ENCODE measurements around the gene PIGN.

The PIGN gene

GRCh38 chr18:62069556-62069955, 117.3 kb downstream of the PIGN start:
- no peak for DNase-seq
- no peak overlapping the region for H3K27ac ChIP-seq (ENCODE audit: low read depth, low read length)
- no peak overlapping the region for H2AK5ac ChIP-seq (ENCODE audit: low read length)
- no CpG with 5 or more reads among the region's 2 CpGs for WGBS (ENCODE audit: extremely low coverage, insufficient coverage, low lambda C conversion rate)
- no peak overlapping the region for H3K56ac ChIP-seq (ENCODE audit: low read length)
- no peak overlapping the region for H3K23ac ChIP-seq (ENCODE audit: low read length)
- no peak overlapping the region for H2BK5ac ChIP-seq (ENCODE audit: low read length)
- H4K8ac ChIP-seq (ENCODE audit: low read depth, low read length) = no peak overlapping the region
- no peak overlapping the region for H2BK120ac ChIP-seq (ENCODE audit: low read depth, low read length)
- H3K4me3 ChIP-seq (ENCODE audit: low read length) = no peak overlapping the region
- H3K36me3 ChIP-seq (ENCODE audit: control insufficient read depth, insufficient read depth, low read length) = no peaks in the 10 kb centered on the region
- no peak overlapping the region for H2BK15ac ChIP-seq (replicated peaks; ENCODE audit: low read depth)
- H3K4me1 ChIP-seq (ENCODE audit: control insufficient read depth, low read depth, low read length) = no peaks in the 10 kb centered on the region
- no peak overlapping the region for H4K5ac ChIP-seq (ENCODE audit: low read length)
- no peaks in the 10 kb centered on the region for H3K27me3 ChIP-seq (ENCODE audit: insufficient read depth, low read length, poor library complexity)
- H3K79me2 ChIP-seq (ENCODE audit: control insufficient read depth, insufficient read depth, low read length) = no peaks in the 10 kb centered on the region
- no peak overlapping the region for H3K18ac ChIP-seq (ENCODE audit: low read length)
- no peak overlapping the region for H3K4ac ChIP-seq (ENCODE audit: low read depth, low read length)
- H3K79me1 ChIP-seq (ENCODE audit: low read length) = no peaks in the 10 kb centered on the region
- no peak overlapping the region for H3K9ac ChIP-seq (ENCODE audit: low read length)
- no peak overlapping the region for H3K4me2 ChIP-seq (ENCODE audit: low read length)

- no peak for DNase-seq
- Histone ChIP-seq H2BK120ac (ENCODE audit: low read depth, low read length) (no peak overlapping the region), H3K9ac (ENCODE audit: low read length) (no peak overlapping the region), H3K27me3 (ENCODE audit: insufficient read depth, low read length, poor library complexity) (no peaks in the 10 kb centered on the region), H3K56ac (ENCODE audit: low read length) (no peak overlapping the region), H3K79me2 (ENCODE audit: control insufficient read depth, insufficient read depth, low read length) (no peaks in the 10 kb centered on the region), H3K18ac (ENCODE audit: low read length) (no peak overlapping the region), H3K79me1 (ENCODE audit: low read length) (no peaks in the 10 kb centered on the region), H2AK5ac (ENCODE audit: low read length) (no peak overlapping the region), H3K27ac (ENCODE audit: low read depth, low read length) (no peak overlapping the region), H3K36me3 (ENCODE audit: control insufficient read depth, insufficient read depth, low read length) (no peaks in the 10 kb centered on the region), H4K5ac (ENCODE audit: low read length) (no peak overlapping the region), H2BK5ac (ENCODE audit: low read length) (no peak overlapping the region), H3K23ac (ENCODE audit: low read length) (no peak overlapping the region), H3K4me2 (ENCODE audit: low read length) (no peak overlapping the region), H3K4me1 (ENCODE audit: control insufficient read depth, low read depth, low read length) (no peaks in the 10 kb centered on the region), H3K4me3 (ENCODE audit: low read length) (no peak overlapping the region), H4K8ac (ENCODE audit: low read depth, low read length) (no peak overlapping the region), H3K4ac (ENCODE audit: low read depth, low read length) (no peak overlapping the region), H2BK15ac (replicated peaks; ENCODE audit: low read depth) (no peak overlapping the region)
- no CpG with 5 or more reads among the region's 5 CpGs for WGBS (ENCODE audit: extremely low coverage, insufficient coverage, low lambda C conversion rate)
Measured at GRCh38 chr18:62066102-62066818, 120.6 kb downstream of the PIGN start.

- Histone ChIP-seq H3K79me1 (ENCODE audit: low read length) (no peaks in the 10 kb centered on the region), H4K5ac (ENCODE audit: low read length) (no peak overlapping the region), H2BK120ac (ENCODE audit: low read depth, low read length) (no peak overlapping the region), H3K4me2 (ENCODE audit: low read length) (no peak overlapping the region), H3K9ac (ENCODE audit: low read length) (no peak overlapping the region), H2AK5ac (ENCODE audit: low read length) (no peak overlapping the region), H4K8ac (ENCODE audit: low read depth, low read length) (no peak overlapping the region), H2BK5ac (ENCODE audit: low read length) (no peak overlapping the region), H3K36me3 (ENCODE audit: control insufficient read depth, insufficient read depth, low read length) (no peaks in the 10 kb centered on the region), H3K23ac (ENCODE audit: low read length) (no peak overlapping the region), H3K27ac (ENCODE audit: low read depth, low read length) (no peak overlapping the region), H3K4ac (ENCODE audit: low read depth, low read length) (no peak overlapping the region), H3K18ac (ENCODE audit: low read length) (no peak overlapping the region), H3K56ac (ENCODE audit: low read length) (no peak overlapping the region), H3K79me2 (ENCODE audit: control insufficient read depth, insufficient read depth, low read length) (no peaks in the 10 kb centered on the region), H3K27me3 (ENCODE audit: insufficient read depth, low read length, poor library complexity) (no peaks in the 10 kb centered on the region), H3K4me1 (ENCODE audit: control insufficient read depth, low read depth, low read length) (no peaks in the 10 kb centered on the region), H2BK15ac (replicated peaks; ENCODE audit: low read depth) (no peak overlapping the region), H3K4me3 (ENCODE audit: low read length) (no peak overlapping the region)
- DNase-seq = no peak
- WGBS (ENCODE audit: extremely low coverage, insufficient coverage, low lambda C conversion rate) = no CpG with 5 or more reads among the region's 1 CpG
Measured at GRCh38 chr18:62064361-62064760, 122.5 kb downstream of the PIGN start.

GRCh38 chr18:62061821-62062478, 124.9 kb downstream of the PIGN start:
- peak; percentile 19 for DNase-seq
- H4K8ac ChIP-seq (ENCODE audit: low read depth, low read length) = no peak overlapping the region
- no peak overlapping the region for H2BK120ac ChIP-seq (ENCODE audit: low read depth, low read length)
- H3K27me3 ChIP-seq (ENCODE audit: insufficient read depth, low read length, poor library complexity) = no peaks in the 10 kb centered on the region
- no peak overlapping the region for H2BK5ac ChIP-seq (ENCODE audit: low read length)
- no peaks in the 10 kb centered on the region for H3K36me3 ChIP-seq (ENCODE audit: control insufficient read depth, insufficient read depth, low read length)
- H3K4me1 ChIP-seq (ENCODE audit: control insufficient read depth, low read depth, low read length) = no peaks in the 10 kb centered on the region
- no peak overlapping the region for H2AK5ac ChIP-seq (ENCODE audit: low read length)
- H3K23ac ChIP-seq (ENCODE audit: low read length) = no peak overlapping the region
- no peak overlapping the region for H2BK15ac ChIP-seq (replicated peaks; ENCODE audit: low read depth)
- no peak overlapping the region for H3K9ac ChIP-seq (ENCODE audit: low read length)
- H3K4me2 ChIP-seq (ENCODE audit: low read length) = no peak overlapping the region
- no CpG with 5 or more reads among the region's 5 CpGs for WGBS (ENCODE audit: extremely low coverage, insufficient coverage, low lambda C conversion rate)
- no peak overlapping the region for H3K4ac ChIP-seq (ENCODE audit: low read depth, low read length)
- H3K4me3 ChIP-seq (ENCODE audit: low read length) = no peak overlapping the region
- no peak overlapping the region for H4K5ac ChIP-seq (ENCODE audit: low read length)
- H3K79me2 ChIP-seq (ENCODE audit: control insufficient read depth, insufficient read depth, low read length) = no peaks in the 10 kb centered on the region
- no peak overlapping the region for H3K27ac ChIP-seq (ENCODE audit: low read depth, low read length)
- H3K56ac ChIP-seq (ENCODE audit: low read length) = no peak overlapping the region
- H3K18ac ChIP-seq (ENCODE audit: low read length) = no peak overlapping the region
- no peaks in the 10 kb centered on the region for H3K79me1 ChIP-seq (ENCODE audit: low read length)

- Histone ChIP-seq H3K56ac (ENCODE audit: low read length) (no peak overlapping the region), H4K8ac (ENCODE audit: low read depth, low read length) (no peak overlapping the region), H2BK120ac (ENCODE audit: low read depth, low read length) (no peak overlapping the region), H3K4me1 (ENCODE audit: control insufficient read depth, low read depth, low read length) (no peaks in the 10 kb centered on the region), H3K23ac (ENCODE audit: low read length) (no peak overlapping the region), H3K4me3 (ENCODE audit: low read length) (no peak overlapping the region), H3K27ac (ENCODE audit: low read depth, low read length) (no peak overlapping the region), H3K79me1 (ENCODE audit: low read length) (no peaks in the 10 kb centered on the region), H3K36me3 (ENCODE audit: control insufficient read depth, insufficient read depth, low read length) (no peaks in the 10 kb centered on the region), H3K9ac (ENCODE audit: low read length) (no peak overlapping the region), H3K79me2 (ENCODE audit: control insufficient read depth, insufficient read depth, low read length) (no peaks in the 10 kb centered on the region), H3K4ac (ENCODE audit: low read depth, low read length) (no peak overlapping the region), H3K4me2 (ENCODE audit: low read length) (no peak overlapping the region), H2BK5ac (ENCODE audit: low read length) (no peak overlapping the region), H4K5ac (ENCODE audit: low read length) (no peak overlapping the region), H2BK15ac (replicated peaks; ENCODE audit: low read depth) (no peak overlapping the region), H3K27me3 (ENCODE audit: insufficient read depth, low read length, poor library complexity) (no peaks in the 10 kb centered on the region), H3K18ac (ENCODE audit: low read length) (no peak overlapping the region), H2AK5ac (ENCODE audit: low read length) (no peak overlapping the region)
- DNase-seq = no peak
- WGBS (ENCODE audit: extremely low coverage, insufficient coverage, low lambda C conversion rate) = no CpG with 5 or more reads among the region's 2 CpGs
Measured at GRCh38 chr18:62060820-62061219, 126.0 kb downstream of the PIGN start.
